H1 (cell line): Measurements from ENCODE around the gene THAP4. TPM values are rescaled to one million over a fixed set of nuclear protein-coding genes. Genes with fewer than 3 reads are reported as not detected.

Experiments used
- CBX8 ChIP-seq: fragments of 300-800, 300-1000 bp; sonication (generic); IDR thresholded peaks from 2 replicates; pipeline ENCODE4 v1.7.1; 2016; ENCODE audit warnings: low read depth, low read length, borderline replicate concordance
- GABPA ChIP-seq: IDR thresholded peaks from 2 replicates; pipeline ENCODE4 v1.6.1; 2011; ENCODE audit warnings: mild to moderate bottlenecking, low read length, moderate library complexity, borderline replicate concordance; ENCODE audit not compliant: insufficient read depth
- KDM4A ChIP-seq: IDR thresholded peaks from one replicate; pipeline ENCODE4 v1.7.1; 2012; ENCODE audit warnings: low read depth, mild to moderate bottlenecking, moderate library complexity, low read length, inconsistent platforms; ENCODE audit not compliant: severe bottlenecking
- POLR2AphosphoS5 ChIP-seq: IDR thresholded peaks from 2 replicates; pipeline ENCODE4 v1.6.1; 2011; ENCODE audit warnings: low read depth, low read length
- SAP30 ChIP-seq: fragments of 300-600 bp; sonication (generic); IDR thresholded peaks from 2 replicates; pipeline ENCODE4 v1.7.1; 2012; ENCODE audit warnings: low read length, moderate library complexity, mild to moderate bottlenecking, inconsistent platforms; ENCODE audit not compliant: insufficient read depth, insufficient replicate concordance
- SP2 ChIP-seq: IDR thresholded peaks from 2 replicates; pipeline ENCODE4 v1.6.1; 2012; ENCODE audit warnings: mild to moderate bottlenecking, low read length, inconsistent platforms
- SP4 ChIP-seq: IDR thresholded peaks from 2 replicates; pipeline ENCODE4 v1.6.1; 2012; ENCODE audit warnings: low read length, inconsistent platforms
- polyA plus RNA-seq, 7 experiments: library from polyadenylated mRNA; depleted of rRNA in 3 of 7; stranded (reverse) in 5 of 7; unstranded in 2 of 7; fragments of >200 nt in 5 of 7; fragments of 200-250 nt in 2 of 7; gene quantifications; 1 replicate in 5 of 7; 2 replicates in 1 of 7; 4 replicates in 1 of 7; pipeline versions ENCODE4 v1.2.1 to v1.2.3, GENCODE V29; 2011 to 2013; ENCODE audit warnings: missing spikeins in 2 of 7, mixed read lengths in 2 of 7
- total RNA-seq: library from RNA; stranded (reverse); fragmentation: NEBNext Ultra II Directional; extraction: Animal tissue kit (Norgen Biotek cat#: 25700); gene quantifications from 2 replicates; pipeline ENCODE4 v1.2.1, GENCODE V29; 2021
- TF ChIP-seq, protein P1 (sequence below): fragments of 300-600 bp; sonication (generic); IDR thresholded peaks from 2 replicates; pipeline ENCODE4 v1.7.1; 2012; ENCODE audit warnings: low read length, moderate library complexity, mild to moderate bottlenecking, inconsistent platforms; ENCODE audit not compliant: insufficient replicate concordance
- TF ChIP-seq, protein P2 (sequence below): IDR thresholded peaks from 2 replicates; pipeline ENCODE4 v1.6.1; 2011; ENCODE audit warnings: low read depth, mild to moderate bottlenecking, low read length; ENCODE audit not compliant: insufficient read depth

The THAP4 gene
- total and polyA plus RNA-seq, 2 of the 8 experiments (the other 6 are each of a cell fraction or from before 2014, with no cell fraction given), result 78.9 to 83.6 TPM

DNA sequence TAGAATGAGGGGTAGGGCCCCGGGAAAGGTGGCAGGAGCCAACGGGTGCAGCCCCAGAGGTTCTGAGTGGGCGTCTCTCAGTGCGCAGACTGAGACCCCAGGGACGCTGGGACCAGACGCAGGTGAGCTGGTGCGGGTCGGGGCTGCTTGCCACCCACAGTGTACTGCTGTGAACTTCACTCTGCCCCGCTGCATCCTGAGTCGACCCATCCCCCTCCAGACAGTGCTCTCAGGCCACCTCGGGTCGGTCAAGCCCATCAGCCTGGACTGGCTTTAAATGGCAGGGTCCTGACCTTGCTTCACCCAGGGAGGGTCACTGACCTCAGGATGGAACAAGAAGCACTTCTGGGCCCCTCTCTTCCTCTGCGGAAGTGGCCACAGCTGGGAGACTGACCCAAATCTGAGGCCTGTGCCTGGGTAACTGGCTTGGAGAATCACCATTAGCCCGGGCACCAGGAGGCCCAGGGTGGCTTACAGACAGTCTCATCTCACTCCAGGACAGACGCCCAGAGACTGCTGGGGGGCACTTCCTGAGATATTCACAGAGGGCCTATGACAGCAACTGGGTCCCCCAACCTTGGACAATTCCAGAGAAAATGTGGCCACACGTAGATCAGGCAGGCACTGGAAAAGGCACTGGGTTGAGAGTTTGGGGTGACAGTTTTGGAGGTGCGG is 102.1 kb downstream of the THAP4 start (continued):
- TF ChIP-seq, protein P1, sequence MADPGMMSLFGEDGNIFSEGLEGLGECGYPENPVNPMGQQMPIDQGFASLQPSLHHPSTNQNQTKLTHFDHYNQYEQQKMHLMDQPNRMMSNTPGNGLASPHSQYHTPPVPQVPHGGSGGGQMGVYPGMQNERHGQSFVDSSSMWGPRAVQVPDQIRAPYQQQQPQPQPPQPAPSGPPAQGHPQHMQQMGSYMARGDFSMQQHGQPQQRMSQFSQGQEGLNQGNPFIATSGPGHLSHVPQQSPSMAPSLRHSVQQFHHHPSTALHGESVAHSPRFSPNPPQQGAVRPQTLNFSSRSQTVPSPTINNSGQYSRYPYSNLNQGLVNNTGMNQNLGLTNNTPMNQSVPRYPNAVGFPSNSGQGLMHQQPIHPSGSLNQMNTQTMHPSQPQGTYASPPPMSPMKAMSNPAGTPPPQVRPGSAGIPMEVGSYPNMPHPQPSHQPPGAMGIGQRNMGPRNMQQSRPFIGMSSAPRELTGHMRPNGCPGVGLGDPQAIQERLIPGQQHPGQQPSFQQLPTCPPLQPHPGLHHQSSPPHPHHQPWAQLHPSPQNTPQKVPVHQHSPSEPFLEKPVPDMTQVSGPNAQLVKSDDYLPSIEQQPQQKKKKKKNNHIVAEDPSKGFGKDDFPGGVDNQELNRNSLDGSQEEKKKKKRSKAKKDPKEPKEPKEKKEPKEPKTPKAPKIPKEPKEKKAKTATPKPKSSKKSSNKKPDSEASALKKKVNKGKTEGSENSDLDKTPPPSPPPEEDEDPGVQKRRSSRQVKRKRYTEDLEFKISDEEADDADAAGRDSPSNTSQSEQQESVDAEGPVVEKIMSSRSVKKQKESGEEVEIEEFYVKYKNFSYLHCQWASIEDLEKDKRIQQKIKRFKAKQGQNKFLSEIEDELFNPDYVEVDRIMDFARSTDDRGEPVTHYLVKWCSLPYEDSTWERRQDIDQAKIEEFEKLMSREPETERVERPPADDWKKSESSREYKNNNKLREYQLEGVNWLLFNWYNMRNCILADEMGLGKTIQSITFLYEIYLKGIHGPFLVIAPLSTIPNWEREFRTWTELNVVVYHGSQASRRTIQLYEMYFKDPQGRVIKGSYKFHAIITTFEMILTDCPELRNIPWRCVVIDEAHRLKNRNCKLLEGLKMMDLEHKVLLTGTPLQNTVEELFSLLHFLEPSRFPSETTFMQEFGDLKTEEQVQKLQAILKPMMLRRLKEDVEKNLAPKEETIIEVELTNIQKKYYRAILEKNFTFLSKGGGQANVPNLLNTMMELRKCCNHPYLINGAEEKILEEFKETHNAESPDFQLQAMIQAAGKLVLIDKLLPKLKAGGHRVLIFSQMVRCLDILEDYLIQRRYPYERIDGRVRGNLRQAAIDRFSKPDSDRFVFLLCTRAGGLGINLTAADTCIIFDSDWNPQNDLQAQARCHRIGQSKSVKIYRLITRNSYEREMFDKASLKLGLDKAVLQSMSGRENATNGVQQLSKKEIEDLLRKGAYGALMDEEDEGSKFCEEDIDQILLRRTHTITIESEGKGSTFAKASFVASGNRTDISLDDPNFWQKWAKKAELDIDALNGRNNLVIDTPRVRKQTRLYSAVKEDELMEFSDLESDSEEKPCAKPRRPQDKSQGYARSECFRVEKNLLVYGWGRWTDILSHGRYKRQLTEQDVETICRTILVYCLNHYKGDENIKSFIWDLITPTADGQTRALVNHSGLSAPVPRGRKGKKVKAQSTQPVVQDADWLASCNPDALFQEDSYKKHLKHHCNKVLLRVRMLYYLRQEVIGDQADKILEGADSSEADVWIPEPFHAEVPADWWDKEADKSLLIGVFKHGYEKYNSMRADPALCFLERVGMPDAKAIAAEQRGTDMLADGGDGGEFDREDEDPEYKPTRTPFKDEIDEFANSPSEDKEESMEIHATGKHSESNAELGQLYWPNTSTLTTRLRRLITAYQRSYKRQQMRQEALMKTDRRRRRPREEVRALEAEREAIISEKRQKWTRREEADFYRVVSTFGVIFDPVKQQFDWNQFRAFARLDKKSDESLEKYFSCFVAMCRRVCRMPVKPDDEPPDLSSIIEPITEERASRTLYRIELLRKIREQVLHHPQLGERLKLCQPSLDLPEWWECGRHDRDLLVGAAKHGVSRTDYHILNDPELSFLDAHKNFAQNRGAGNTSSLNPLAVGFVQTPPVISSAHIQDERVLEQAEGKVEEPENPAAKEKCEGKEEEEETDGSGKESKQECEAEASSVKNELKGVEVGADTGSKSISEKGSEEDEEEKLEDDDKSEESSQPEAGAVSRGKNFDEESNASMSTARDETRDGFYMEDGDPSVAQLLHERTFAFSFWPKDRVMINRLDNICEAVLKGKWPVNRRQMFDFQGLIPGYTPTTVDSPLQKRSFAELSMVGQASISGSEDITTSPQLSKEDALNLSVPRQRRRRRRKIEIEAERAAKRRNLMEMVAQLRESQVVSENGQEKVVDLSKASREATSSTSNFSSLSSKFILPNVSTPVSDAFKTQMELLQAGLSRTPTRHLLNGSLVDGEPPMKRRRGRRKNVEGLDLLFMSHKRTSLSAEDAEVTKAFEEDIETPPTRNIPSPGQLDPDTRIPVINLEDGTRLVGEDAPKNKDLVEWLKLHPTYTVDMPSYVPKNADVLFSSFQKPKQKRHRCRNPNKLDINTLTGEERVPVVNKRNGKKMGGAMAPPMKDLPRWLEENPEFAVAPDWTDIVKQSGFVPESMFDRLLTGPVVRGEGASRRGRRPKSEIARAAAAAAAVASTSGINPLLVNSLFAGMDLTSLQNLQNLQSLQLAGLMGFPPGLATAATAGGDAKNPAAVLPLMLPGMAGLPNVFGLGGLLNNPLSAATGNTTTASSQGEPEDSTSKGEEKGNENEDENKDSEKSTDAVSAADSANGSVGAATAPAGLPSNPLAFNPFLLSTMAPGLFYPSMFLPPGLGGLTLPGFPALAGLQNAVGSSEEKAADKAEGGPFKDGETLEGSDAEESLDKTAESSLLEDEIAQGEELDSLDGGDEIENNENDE, result no peak
- no peak for TF ChIP-seq SP2
- TF ChIP-seq, protein P2, sequence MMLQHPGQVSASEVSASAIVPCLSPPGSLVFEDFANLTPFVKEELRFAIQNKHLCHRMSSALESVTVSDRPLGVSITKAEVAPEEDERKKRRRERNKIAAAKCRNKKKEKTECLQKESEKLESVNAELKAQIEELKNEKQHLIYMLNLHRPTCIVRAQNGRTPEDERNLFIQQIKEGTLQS, result no peak
- TF ChIP-seq SAP30, result no peak
- no peak for TF ChIP-seq KDM4A
- no peak for TF ChIP-seq POLR2AphosphoS5
- no peak for TF ChIP-seq GABPA
- no peak for TF ChIP-seq CBX8
- no peak for TF ChIP-seq SP4
